GM12873 (cell line): ENCODE data around the gene GATAD2B.

Experiments
- CTCF ChIP-seq: IDR thresholded peaks from 2 replicates; pipeline ENCODE4 v1.5.1; 2012; ENCODE audit warnings: low read depth, mild to moderate bottlenecking, moderate library complexity, low read length, control low read depth; ENCODE audit not compliant: insufficient read depth; ENCODE audit errors: missing control alignments

GATAD2B gene

DNA sequence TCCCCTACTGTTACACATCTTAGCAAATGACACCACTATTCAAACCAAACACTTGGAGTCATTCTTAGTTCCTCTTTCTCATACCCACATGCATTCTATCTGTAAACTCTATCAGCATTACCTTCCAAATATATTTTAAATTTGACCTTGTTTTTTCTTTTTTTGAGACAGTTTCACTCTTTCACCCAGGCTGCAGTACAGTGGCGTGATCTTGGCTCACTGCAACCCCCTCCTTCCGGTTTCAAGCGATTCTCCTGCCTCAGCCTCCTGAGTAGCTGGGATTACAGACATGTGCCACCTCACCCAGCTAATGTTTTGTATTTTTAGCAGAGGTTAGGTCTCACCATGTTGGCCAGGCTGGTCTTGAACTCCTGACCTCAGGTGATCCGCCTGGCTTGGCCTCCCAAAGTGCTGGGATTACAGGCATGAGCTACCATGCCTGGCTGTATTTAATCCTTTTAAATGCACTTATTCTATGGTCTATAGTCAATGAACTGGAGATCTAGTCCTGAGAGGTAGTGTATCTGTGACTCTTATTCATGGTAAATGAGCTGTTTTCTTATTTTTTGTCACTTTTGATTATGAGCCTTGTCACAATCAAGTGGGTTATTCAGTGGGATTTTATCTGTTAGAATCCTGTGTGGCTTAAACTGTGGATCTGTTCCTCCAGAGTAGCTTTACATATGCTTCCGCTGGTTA, 73.1 kb downstream of the GATAD2B start:
- no peak for TF ChIP-seq CTCF

DNA sequence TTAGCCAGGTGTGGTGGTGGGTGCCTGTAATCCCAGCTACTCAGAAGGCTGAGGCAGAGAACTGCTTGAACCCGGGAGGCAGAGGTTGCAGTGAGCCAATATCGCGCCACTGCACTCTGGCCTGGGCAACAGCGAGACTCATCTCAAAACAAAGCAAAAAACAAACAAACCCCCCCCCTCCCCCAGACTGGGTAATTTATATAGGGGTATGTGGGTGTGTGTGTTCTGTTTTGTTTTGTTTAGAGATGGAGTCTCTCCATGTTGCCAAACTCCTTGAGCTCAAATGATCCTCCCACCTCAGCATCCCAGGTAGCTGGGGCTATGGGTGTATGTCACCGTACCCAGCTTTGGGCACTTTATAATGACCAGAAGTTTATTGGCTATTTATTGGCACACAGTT, 74.0 kb downstream of the GATAD2B start:
- TF ChIP-seq CTCF: no peak

GRCh38 chr1:153845158-153845557, 77.6 kb downstream of the GATAD2B start:
- TF ChIP-seq CTCF: no peak

- no peak for TF ChIP-seq CTCF
Measured at GRCh38 chr1:153842006-153842471, 80.7 kb downstream of the GATAD2B start.

GRCh38 chr1:153841463-153841994, 81.2 kb downstream of the GATAD2B start:
- no peak for TF ChIP-seq CTCF

DNA sequence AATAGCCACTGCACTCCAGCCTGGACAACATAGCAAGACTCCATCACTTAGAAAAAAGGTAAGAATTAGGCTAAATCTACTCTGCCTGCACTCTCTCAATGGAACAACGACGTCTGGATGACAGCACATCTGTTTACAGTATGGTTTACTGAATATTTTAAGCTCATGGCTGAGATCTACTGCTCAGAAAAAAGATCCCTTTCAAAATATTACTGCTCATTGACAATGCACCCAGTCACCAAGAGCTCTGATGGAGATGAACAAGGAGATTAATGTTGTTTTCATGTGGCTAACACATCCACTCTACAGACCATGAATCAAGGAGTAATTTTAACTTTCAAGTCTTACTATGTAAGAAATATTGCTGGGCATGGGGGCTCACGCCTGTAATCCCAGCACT, 89.6 kb downstream of the GATAD2B start:
- no peak for TF ChIP-seq CTCF

DNA sequence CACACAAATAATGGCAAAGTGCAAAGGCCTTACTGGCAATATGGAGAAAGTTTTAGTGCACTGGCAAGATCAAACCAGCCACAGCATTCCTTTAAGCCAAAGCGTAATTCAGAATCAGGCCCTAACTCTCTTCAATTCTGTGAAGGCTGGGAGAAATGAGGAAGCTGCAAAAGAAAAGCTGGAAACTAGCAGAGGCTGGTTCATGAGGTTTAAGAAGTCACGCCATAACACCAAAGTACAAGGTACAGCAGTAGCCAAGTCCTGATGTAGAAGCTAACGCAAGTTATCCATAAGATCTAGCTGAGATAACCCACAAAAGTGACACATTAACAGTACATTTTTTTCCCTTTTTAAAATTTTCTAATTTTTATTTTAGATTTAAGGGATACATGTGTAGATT, 90.5 kb downstream of the GATAD2B start:
- no peak for TF ChIP-seq CTCF
